Measurements from ENCODE around the gene GMEB2.
"Not testable (repeated sequence)": the region's sequence is repeated elsewhere in the genome, so short reads cannot be mapped to it uniquely, and the experiment has no call there.

Gene GMEB2

DNA sequence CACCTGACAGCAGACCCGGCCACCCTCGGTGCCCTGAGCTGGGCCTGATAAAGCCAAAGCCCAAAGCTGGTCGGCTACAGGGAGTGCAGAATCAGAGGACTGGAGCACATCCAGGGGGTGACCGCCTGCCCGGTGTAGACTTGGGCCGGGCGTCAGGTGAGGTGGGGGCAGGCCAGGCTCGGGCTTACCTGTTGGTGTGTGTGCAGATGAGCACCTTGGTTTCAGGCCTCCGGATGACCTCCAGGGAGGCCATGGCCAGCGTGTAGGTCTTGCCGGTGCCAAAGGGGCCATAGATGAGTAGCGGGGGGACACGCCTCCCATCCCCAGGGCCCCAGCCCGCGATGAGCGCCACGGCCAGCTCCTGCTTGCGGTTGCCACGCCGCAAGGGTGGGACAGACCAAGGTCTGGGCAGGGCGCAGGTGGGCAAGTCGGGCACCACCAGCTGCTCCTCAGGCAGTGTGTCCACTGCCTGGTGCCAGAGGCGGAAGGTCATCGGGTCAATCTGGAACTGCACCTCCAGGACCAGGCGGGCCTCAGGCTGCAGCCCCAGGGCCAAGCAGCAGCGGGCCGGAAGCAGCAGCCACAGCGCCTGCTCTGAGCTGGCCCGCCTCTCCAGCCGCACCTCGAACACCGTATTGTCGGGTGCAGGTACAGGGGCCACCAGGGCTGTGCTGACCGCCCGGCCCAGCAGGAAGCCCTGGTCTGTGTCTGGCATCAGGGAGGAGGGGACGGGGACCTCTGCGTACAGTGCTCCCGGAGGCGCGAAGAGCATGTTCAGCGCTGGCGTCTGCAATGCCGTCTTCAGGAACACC lies 58.5 kb downstream of the GMEB2 start:
- DNase-seq = no peak

DNA sequence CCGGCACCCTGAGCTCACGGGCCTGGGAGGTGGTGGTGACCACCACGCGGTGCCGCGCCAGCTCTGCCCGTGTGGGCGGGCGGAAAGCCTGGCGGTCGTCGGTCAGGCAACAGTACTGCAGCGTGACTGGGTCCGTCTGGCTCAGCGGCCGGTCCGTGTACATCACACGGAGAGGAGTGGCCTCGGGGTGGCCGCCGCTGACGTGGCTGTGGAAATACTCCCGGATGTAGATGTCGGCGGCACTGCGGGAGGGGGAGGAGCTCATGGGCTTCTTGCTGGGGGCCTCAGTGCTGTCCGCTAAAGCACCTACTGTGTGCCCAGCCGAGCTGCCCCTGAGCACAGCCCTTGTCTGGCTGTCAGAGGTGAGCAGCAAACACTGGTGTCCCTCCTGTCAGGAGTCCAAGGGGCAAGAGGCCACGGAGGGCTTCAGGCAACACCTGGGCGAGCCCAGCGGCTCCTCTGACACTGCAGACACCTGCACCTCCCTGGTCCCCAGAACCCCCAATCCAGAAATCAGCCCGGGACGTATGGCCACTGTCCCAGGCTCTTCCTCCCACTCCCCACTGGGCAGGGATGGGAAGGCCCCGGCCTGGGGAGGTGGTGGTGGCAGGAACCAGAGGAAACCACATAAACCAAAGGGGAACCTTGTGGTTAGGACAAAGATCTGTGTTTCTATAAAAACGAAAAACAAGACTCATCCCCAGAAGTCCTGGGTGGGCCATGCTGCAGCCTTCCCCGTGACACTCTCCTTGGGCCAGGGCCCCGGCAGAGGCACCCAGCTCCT lies 59.3 kb downstream of the GMEB2 start:
- no peak for DNase-seq

DNA sequence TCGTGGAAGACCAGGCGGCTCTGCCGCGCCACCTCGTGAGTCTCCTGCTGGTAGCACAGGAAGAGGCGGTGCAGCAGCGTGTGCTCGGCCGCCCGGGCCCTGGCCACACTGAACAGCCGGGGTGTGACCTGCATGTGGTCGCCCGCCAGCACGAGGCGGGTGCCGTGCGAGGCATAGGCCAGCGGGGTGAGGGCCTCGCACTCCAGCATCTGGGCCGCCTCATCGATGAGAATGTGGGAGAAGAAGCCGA lies 59.8 kb downstream of the GMEB2 start:
- no peak for DNase-seq

DNA sequence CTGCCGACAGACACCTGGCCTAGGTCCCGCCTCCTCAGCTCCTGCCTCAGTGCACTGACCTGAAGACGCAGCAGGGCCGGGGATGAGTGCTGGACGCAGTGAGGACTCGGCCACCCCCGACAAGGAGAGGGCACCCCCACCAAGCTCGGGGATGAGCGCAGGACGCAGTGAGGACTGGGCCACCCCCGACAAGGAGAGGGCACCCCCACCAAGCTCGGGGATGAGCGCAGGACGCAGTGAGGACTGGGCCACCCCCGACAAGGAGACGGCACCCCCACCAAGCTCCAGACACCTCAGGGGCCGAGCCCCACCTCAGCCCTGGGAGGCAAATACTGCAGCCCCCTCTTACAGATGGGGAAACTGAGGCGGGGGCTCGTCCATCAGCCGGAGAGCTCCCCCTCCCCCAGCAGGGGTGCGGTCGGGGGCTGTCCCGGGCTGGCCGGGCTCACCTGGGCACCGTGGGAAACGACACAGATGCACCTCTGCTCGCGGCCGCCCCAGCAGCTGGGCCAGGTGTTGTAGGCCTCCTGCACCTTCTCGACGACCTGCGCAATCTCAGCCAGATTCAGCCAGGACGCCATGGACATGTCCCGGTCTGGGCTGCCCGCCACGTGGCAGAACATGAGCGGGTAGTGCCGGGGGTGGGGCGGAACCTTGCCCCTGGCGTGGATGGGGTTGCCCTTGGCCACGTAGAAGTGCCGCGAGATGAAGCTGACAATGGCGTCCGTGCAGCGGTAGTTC lies 60.3 kb downstream of the GMEB2 start:
- DNase-seq = no peak

DNA sequence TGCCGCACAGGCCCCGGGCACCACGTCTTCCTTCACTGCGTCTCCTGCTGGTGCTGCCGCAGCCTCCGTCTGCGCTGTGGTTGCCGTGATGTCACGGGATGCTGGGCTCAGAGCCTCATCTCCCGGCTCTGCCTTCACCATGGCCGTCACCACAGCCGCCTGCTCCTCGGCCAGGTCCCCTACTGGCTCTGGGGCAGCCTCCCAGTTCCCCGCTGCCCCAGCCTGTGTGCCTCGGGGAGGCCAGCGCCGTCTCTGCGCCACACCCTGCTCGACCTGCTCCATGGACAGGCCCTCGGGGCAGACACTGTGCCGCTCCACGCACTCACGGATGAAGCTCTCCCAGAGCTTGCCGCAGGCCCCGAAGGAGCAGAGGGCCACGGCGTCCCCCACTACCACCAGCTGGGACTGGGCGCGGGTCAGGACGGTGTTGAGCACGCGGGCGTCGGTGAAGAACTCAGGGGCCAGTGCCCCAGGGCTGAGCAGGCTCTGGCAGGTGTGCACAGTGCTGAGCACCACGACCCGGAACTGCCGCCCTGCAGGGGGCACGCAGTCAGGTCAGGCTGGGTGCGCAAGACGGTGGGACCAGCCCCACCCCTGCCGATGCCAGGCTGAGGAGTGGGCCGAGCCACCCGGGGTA lies 61.1 kb downstream of the GMEB2 start:
- DNase-seq = no peak

DNA sequence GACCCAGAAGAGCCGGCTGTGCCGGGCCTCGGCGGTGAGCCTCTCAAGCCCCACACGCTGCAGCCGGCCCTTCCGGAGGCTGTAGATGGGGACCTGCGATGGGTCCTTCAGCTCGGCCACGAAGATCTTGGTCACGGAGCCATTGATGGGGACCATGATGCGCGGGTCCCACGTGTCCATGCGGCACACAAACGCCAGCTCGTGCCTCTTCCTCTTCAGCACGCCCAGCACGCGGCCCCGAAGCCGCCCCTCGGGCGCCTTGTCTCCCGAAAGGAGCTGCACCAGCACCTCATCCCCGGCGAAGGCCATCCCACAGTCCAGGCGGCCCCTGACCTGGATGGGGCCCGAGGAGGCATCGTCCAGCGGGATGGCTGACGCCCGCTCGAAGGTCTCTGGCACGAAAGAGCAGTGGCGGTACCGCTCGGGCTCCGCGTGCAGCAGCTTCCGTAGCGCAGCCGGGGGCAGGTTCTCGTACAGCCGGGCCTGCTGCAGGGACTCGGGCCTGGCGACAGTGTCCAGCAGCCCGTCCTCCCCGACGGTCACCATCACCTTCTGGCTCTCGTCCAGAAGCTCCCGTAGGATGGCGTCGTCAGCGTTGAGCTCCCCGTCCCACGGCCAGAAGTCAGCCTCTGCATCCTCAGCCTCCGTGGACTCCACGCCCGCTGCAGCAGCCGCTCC lies 61.7 kb downstream of the GMEB2 start:
- DNase-seq = no peak

DNA sequence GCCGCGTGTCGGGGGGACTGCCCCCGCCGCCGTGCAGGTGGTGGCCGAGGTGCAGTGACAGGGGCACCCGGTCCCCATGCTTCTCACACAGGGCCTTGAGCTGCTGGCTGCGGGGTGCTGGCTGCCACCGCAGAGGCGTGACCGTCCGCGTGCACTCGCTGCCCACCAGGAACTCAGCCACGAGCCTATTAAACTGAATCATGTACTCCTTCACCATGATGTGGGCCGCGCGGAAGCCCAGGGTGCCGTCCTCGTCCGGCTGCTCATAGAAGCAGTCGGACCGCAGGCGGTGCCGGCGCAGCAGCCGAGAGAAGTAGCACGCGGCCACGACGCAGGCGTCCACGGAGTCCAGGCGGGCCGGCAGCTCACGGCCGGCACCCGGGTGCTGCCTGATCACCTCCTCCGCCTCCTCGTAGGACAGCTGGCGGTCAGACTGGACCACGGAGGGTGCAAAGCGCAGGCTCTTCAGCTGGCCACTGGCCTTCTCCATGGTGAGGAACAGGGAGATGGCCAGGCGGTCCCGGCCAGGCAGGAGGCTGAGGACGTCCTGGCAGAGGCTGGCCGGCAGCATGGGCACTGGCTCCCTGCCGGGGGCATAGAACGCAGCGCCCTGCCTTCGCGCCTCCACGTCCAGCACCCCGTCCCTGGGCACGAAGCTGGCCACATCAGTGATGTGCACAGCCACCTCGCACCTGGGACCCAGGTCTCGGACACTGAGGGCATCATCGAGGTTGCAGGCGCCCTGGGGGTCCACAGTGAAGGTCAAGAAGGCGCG lies 62.7 kb downstream of the GMEB2 start:
- no peak for DNase-seq

DNA sequence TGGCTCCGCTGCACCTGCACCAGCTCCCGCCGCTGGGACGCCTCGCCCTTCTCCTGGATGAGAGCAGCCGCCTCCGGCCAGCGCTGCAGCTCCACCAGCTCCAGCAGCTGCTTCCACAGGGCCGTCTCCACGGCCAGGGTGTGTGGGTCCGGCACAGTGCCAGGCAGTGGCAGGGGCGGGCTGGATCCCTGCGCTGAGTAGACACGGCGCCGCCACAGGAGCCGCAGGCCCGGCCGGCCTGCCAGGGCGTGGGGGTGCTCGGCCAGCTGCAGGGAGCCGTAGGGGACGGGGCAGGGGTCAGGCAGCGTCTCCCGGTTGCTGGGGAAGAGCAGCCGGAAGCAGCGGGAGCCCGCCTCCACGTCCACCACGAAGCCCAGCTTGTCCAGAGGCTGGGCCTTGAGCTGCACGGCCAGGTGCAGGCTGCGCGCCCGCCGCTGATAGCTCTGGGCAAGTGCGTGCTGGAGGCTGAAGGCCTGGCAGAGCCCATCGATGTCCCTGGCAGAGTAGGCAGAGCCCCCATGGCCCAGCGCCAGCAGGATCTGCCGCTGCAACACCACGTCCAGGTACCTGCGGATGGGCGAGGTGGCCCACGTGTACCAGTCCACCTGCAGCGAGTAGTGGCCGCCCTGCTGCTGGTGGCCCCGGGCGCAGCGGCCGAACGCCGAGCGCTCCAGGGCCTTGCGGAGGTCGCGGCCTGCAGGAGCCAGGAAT lies 63.5 kb downstream of the GMEB2 start:
- DNase-seq = no peak

DNA sequence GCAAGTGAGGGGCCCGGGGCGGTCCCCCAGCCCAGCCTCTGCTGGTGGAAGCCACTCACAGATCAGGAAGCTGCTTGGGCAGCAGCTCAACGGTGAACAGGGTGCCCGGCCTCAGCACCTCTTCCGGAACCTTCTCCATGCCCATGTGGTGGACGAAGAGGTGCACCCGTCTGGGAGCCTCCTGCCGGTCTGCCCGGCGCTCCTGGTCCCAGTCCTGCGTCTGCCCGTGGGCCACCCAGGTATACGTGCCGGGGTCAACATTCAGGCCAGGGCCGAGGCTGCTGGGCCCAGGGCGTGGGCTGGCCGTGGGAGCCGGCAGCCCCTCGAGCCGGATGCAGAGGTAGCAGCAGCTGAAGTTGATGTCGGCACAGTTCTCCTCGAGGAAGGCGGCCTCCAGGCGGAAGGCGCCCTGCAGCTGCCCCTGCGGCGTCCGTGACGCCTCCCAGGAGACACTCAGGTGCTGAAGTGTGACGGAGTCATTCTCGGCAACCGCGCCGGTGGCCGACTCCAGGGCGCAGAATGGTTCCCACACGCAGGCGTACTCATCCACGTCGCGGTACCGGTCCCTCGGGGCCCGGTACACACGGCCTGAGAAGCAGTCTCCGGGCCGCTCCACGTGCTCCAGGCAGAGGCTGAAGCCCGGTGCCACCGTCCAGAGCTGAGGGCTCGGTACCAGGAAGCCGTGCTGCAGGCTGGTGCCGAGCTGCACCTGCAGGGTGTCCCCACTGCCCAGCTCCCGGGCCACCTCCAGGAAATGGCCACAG lies 64.3 kb downstream of the GMEB2 start:
- no peak for DNase-seq

DNA sequence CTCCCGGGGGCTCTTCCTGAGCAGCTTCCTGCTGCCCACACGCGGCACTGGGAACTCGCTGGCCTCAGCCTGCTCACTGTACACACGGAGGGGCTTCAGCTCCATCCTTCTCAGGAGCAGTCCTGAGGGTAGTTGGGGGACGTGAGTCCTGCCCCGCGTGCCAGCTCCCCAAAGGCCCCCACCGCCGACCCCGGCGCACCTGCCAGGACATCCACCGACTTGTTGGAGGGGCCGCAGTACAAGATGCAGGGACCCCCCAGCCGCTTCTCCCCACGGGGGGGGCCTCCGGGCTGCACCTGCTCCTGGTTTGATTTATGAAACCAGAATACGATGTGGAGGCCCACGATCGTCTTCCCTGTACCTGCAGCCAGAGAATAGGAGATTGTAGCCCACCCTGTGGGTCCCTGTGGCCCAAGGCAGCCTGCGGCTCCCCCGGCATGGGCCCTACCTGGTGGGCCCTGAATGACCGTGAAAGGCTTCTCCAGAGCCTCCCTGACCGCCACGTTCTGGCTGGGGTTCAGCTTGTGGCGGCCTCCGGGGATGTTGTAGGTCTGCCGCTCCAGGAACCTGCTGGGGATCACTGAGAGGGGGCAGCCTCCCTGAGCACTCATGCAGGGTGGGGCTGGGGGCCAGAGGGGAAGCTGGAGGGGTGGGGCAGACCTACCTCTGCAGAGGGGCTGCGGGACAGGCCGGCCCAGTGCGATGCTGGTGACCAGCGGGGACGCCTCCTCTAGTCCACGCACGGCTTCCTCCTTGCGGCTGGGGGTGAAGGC lies 65.1 kb downstream of the GMEB2 start:
- DNase-seq = no peak

DNA sequence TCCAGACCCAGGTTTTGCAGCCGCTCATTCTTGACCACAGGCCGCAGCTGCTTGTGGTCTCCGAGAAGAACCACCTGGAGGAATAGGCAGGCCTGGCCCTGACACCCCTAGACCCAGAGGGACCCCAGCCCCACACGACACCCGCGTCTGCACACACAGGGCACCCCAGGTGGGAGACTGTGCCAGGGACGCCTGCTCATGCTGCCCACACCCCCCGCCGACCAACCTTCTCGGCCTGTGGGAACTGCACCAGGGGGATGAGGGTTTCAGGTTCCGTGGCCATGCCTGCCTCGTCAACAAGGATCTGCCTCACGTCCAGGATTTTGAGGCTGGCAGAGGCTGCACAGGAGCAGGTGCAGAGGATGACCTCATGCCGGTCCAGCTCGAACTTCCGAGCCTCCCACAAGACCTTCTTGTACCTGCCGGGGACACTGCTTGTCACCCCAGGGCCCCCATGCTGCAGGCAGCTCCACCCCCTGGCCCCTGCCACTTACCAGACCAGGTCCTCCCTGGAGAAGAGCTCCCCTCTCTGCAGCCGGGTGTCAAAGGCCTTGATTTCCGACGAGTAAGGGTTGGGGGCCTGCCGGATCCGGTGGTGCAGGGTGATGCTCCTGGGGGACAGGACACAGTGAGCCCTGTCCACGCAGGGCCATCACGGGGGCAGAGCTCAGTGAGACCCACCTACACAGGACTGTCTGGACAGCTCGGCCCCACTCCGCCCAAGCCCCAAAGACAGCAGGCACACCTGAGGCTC lies 65.9 kb downstream of the GMEB2 start:
- DNase-seq = no peak

DNA sequence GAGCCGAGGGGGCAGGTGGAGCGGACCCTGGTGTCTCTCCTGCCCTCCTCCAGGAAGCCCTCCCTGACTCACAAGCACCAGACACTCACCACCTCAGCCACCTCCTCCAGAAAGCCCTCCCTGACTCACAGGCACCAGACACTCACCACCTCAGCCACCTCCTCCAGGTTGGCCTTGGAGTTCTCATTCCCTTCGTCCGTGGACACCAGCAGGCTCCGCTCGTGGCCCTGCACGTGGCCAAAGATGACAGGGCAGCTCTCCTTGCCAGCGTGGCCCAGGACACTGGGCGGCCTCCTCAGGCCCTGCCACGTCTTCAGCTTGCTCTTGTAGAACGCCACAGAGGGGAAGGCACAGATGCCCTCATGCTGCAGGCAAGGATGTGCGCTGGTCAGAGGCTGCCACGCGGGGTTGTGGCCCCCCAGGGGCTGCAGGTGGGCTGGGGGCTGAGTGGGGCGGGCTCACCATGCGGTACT lies 66.5 kb downstream of the GMEB2 start:
- no peak for DNase-seq

DNA sequence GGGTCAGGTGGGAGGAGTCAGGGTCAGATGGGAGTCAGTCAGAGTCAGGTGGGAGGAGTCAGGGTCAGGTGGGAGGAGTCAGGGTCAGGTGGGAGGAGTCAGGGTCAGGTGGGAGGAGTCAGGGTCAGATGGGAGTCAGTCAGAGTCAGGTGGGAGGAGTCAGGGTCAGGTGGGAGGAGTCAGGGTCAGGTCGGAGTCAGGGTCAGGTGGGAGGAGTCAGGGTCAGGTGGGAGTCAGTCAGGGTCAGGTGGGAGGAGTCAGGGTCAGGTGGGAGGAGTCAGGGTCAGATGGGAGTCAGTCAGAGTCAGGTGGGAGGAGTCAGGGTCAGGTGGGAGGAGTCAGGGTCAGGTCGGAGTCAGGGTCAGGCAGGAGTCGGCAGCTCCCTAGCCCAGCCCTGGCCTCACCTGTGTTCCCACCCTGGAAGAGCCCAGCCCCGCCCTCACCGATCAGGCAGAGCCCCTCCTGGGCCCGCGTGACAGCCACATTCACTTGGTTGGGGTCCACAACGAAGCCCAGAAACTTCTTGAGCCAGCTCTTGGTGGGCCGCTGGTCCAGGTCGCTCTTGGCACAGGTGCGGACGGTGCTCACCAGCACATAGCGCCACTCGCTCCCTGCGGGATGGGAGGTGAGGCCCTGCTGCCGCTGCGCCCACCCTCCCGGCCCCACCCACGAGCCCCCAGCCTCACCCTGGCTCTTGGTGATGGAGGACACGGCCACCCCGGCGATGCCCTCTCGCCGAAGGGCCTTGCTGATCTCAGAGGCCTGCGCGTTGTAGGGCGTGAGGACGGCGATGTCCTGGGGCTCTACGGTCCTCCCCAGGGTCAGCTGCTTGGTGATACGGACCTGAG lies 67.2 kb downstream of the GMEB2 start:
- DNase-seq = not testable (repeated sequence)

DNA sequence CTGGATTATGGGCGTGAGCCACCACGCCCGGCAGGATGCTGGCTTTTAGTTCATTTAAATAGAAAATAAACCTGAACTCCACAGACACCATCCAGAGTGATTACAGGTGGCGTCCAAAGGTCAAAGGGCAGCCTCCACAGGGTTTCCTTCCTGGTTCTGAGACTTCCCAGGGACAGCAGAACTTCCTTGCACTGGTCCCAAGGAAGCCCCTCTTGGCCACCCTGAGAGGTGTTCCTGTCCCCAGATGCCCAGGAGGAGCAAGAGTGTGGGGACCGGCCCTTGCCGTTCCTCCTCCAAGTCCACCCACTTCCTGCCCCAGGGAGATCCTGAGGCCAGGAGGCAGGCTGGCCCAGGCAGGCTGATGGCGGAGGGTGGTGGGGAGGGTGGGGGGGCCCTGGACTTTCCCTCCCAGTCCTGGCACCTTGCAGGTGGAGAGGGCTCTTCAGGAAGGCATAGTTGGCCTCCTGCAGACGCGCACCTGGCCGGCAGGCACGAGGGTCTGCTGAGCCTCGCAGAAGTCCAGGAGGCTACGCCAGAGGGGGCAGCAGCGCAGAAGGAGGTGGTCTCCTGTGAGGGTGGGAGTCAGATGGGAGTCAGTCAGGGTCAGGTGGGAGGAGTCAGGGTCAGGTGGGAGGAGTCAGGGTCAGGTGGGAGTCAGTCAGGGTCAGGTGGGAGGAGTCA lies 68.0 kb downstream of the GMEB2 start:
- no peak for DNase-seq

DNA sequence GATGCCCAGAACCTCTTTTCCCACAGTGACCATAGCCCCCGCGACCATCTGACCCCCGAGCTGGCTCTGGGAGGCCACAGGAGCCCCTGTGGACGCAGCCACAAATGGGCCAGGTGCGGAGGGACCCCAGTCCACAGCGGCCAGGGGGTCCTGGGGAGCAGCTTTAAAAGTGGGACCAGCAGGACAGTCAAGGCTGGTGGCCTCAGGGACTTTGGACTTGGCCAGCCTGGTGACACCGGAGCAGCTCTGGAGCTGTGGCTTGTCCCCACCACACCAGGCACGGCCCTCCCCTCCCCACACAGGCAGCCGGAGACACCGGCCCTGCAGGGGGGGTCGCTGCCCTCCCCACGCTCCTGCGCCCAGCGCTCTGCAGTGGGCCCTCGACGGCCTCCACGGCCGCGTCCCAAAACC lies 69.4 kb downstream of the GMEB2 start:
- no peak for DNase-seq

DNA sequence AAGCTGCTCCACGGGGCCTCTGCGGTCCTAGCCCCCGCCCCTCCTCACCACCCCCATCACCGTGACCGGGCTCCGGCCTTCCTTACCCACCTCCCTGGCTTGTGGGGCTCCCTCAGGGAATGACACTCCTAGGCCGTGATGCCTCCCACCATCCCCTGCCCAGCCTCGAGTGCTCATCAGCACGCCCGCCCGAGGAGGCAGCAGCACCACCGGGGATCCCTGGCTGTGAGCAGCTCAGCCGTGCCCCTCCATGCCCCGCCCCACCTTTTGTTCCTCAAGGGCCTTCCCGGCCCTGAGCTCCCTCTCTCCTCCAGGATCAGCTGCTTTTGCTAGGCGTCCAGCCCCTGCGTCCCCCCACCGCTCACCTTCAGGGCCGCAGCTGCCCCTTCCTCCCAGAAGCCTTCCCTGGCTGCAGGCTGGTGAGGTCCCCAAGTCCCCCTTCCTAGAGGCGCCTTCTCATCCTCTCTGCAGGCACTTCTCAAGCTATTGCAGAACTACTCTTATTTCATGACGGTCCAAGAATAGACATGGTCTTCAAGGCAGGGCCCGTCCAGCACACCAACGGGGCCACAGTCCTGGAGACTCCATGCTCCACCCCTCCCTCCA lies 69.9 kb downstream of the GMEB2 start:
- DNase-seq = no peak
